ENCODE data around the gene COMMD3.

- TF ChIP-seq EZH2 (IDR thresholded peaks at IDR 0.05; ENCODE audit: borderline replicate concordance, insufficient read depth, low read depth, low read length, poor library complexity, severe bottlenecking) (no peak), CTCF (IDR thresholded peaks at IDR 0.05) (no peak)
Measured at GRCh38 chr10:22314852-22315251, 1.3 kb upstream of the COMMD3 start.

Measured in B cell (primary cell).